HepG2 (cell line): ENCODE results near the gene MAPK14. TPM values are rescaled to one million over a fixed set of nuclear protein-coding genes. Genes with fewer than 3 reads are reported as not detected.
A peak's percentile ranks its signal among the peaks of the same experiment; 100 is the strongest.

Experiments used
- IRF2 ChIP-seq: IDR thresholded peaks from 2 replicates; pipeline ENCODE4 v1.6.1; 2018; ENCODE audit warnings: missing genetic modification reagents, missing compliant biosample characterization
- KDM1A ChIP-seq: IDR thresholded peaks from 2 replicates; pipeline ENCODE4 v1.6.1; 2016; ENCODE audit warnings: missing compliant biosample characterization
- MED1 ChIP-seq: sonication (generic); formaldehyde crosslinking; IDR thresholded peaks from 2 replicates; pipeline ENCODE4 v1.4.0; 2020; ENCODE audit warnings: missing genetic modification reagents
- POLR2G ChIP-seq: fragments of 200-400 bp; formaldehyde crosslinking; IDR thresholded peaks from 2 replicates; pipeline ENCODE4 v1.6.1; 2018; ENCODE audit warnings: mild to moderate bottlenecking, low read depth, low read length, moderate library complexity
- SIX1 ChIP-seq: sonication (generic); formaldehyde crosslinking; IDR thresholded peaks from 2 replicates; pipeline ENCODE4 v1.4.0; 2020; ENCODE audit warnings: missing genetic modification reagents, borderline replicate concordance
- TBP ChIP-seq: sonication (generic); formaldehyde crosslinking; IDR thresholded peaks from 2 replicates; pipeline ENCODE4 v1.5.0; 2020; ENCODE audit warnings: missing genetic modification reagents
- TOPORS ChIP-seq: sonication (generic); formaldehyde crosslinking; IDR thresholded peaks from 2 replicates; pipeline ENCODE4 v1.8.0; 2023; ENCODE audit warnings: mild to moderate bottlenecking, missing genetic modification reagents
- ZNF343 ChIP-seq: sonication (generic); formaldehyde crosslinking; IDR thresholded peaks from 2 replicates; pipeline ENCODE4 v1.4.0; 2020; ENCODE audit warnings: mild to moderate bottlenecking, missing genetic modification reagents
- ZNF446 ChIP-seq: sonication (generic); formaldehyde crosslinking; IDR thresholded peaks from 2 replicates; pipeline ENCODE4 v1.5.0; 2020; ENCODE audit warnings: mild to moderate bottlenecking, missing genetic modification reagents
- ZNF83 ChIP-seq: sonication (generic); formaldehyde crosslinking; IDR thresholded peaks from 2 replicates; pipeline ENCODE4 v1.4.0; 2020; ENCODE audit warnings: missing genetic modification reagents, mild to moderate bottlenecking, borderline replicate concordance
- polyA plus RNA-seq, 8 experiments: library from polyadenylated mRNA; depleted of rRNA in 3 of 8; stranded (reverse) in 7 of 8; unstranded in 1 of 8; fragments of >200 nt; fragmentation: Illumina TruSeq in 4 of 8; extraction: Trizol in 4 of 8; gene quantifications; 2 replicates each; pipeline versions ENCODE4 v1.2.1 to v1.2.3, GENCODE V29; 2011 to 2016; ENCODE audit warnings: low read depth in 4 of 8, missing spikeins in 1 of 8, mixed read lengths in 1 of 8; ENCODE audit not compliant: insufficient read depth in 1 of 8
- total RNA-seq, 5 experiments: library from RNA; depleted of rRNA; stranded (reverse); fragments of >200 nt; fragmentation: Illumina TruSeq; extraction: Trizol; gene quantifications; 2 replicates each; pipeline ENCODE4 v1.2.3, GENCODE V29; 2016; ENCODE audit warnings: low read depth in 1 of 5
- TF ChIP-seq, protein P1 (sequence below): sonication (generic); formaldehyde crosslinking; IDR thresholded peaks from 2 replicates; pipeline ENCODE4 v1.4.0; 2020; ENCODE audit warnings: mild to moderate bottlenecking, missing genetic modification reagents
- TF ChIP-seq, protein P2 (sequence below): sonication (generic); formaldehyde crosslinking; IDR thresholded peaks from 2 replicates; pipeline ENCODE4 v1.5.1; 2020; ENCODE audit warnings: mild to moderate bottlenecking, missing genetic modification reagents
- TF ChIP-seq, protein P3 (sequence below): sonication (generic); formaldehyde crosslinking; IDR thresholded peaks from 2 replicates; pipeline ENCODE4 v1.9.0; 2022; ENCODE audit warnings: missing genetic modification reagents, mild to moderate bottlenecking, borderline replicate concordance
- TF ChIP-seq, protein P4 (sequence below), 2 experiments: sonication (generic) in 1 of 2; formaldehyde crosslinking in 1 of 2; IDR thresholded peaks; 2 replicates each; pipeline versions ENCODE4 v1.6.1 to v1.9.0; 2014 to 2022; ENCODE audit warnings: antibody characterized with exemption in 1 of 2, borderline replicate concordance in 1 of 2, inconsistent platforms in 1 of 2, low read depth in 1 of 2, missing genetic modification reagents in 1 of 2
- TF ChIP-seq, protein P5 (sequence below): sonication (generic); formaldehyde crosslinking; IDR thresholded peaks from 2 replicates; pipeline ENCODE4; 2020; ENCODE audit warnings: missing genetic modification reagents, mild to moderate bottlenecking, borderline replicate concordance

The MAPK14 gene
- total and polyA plus RNA-seq, 2 of the 13 experiments (the other 11 are each of a cell fraction or from before 2014, with no cell fraction given): 66.3 to 67.3 TPM

DNA sequence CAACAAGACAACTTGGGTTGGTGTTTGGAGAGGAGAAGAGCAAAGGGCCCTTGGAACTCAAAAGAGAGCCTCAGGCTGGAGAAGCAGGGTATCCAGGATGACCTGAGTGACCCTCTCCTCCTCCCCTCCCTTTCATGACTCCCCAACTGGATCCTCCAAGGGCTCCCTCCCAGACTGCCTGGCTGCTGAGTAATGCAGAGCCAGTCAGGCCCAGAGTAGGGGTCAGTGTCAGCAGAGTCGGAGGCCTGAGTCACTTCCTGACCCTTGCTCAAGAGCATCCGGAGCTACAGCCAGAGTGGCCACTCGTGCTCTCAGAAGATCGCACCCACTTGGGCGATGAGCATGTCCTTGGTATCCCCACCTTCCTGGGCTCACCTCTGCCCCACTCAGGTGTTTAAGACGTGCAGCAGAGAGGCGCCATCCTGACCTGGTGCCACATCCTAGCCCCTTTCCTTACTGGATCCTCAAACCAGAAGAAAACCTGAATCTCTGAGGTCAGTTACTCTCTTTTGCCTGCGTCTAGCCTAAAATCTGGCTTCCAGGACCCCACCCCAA lies 99.9 kb downstream of the MAPK14 start (continued):
- TF ChIP-seq, protein P1, sequence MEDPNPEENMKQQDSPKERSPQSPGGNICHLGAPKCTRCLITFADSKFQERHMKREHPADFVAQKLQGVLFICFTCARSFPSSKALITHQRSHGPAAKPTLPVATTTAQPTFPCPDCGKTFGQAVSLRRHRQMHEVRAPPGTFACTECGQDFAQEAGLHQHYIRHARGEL (CRISPR knock-in tag): no peak
- no peak for TF ChIP-seq SIX1 (CRISPR knock-in tag)
- TF ChIP-seq ZNF83 (CRISPR knock-in tag): no peak
- TF ChIP-seq MED1 (CRISPR knock-in tag): peak; percentile 83
- peak; percentile 80 for TF ChIP-seq POLR2G
- TF ChIP-seq ZNF446 (CRISPR knock-in tag): no peak
- no peak for TF ChIP-seq ZNF343 (CRISPR knock-in tag)
- 0 out of 2 replicates have a peak, but pooled peaks have one; percentile 38 for TF ChIP-seq KDM1A
- TF ChIP-seq TOPORS (CRISPR knock-in tag): no peak
- TF ChIP-seq IRF2 (CRISPR knock-in tag): peak; percentile 71
- TF ChIP-seq, protein P2, sequence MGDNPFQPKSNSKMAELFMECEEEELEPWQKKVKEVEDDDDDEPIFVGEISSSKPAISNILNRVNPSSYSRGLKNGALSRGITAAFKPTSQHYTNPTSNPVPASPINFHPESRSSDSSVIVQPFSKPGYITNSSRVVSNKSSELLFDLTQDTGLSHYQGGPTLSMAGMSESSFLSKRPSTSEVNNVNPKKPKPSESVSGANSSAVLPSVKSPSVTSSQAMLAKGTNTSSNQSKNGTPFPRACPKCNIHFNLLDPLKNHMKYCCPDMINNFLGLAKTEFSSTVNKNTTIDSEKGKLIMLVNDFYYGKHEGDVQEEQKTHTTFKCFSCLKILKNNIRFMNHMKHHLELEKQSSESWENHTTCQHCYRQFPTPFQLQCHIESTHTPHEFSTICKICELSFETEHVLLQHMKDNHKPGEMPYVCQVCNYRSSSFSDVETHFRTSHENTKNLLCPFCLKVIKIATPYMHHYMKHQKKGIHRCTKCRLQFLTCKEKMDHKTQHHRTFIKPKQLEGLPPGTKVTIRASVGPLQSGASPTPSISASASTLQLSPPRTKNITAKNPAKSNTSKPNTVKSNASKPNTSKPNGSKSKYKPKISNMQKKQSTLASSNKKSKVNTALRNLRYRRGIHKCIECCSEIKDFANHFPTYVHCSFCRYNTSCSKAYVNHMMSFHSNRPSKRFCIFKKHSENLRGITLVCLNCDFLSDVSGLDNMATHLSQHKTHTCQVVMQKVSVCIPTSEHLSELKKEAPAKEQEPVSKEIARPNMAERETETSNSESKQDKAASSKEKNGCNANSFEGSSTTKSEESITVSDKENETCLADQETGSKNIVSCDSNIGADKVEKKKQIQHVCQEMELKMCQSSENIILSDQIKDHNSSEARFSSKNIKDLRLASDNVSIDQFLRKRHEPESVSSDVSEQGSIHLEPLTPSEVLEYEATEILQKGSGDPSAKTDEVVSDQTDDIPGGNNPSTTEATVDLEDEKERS (CRISPR knock-in tag): no peak; the same call in 1 of the 2 replicates
- TF ChIP-seq TBP (CRISPR knock-in tag): no peak
- TF ChIP-seq, protein P3, sequence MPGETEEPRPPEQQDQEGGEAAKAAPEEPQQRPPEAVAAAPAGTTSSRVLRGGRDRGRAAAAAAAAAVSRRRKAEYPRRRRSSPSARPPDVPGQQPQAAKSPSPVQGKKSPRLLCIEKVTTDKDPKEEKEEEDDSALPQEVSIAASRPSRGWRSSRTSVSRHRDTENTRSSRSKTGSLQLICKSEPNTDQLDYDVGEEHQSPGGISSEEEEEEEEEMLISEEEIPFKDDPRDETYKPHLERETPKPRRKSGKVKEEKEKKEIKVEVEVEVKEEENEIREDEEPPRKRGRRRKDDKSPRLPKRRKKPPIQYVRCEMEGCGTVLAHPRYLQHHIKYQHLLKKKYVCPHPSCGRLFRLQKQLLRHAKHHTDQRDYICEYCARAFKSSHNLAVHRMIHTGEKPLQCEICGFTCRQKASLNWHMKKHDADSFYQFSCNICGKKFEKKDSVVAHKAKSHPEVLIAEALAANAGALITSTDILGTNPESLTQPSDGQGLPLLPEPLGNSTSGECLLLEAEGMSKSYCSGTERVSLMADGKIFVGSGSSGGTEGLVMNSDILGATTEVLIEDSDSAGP (CRISPR knock-in tag): peak; percentile 66; the same call in 1 of the 2 replicates
- TF ChIP-seq, protein P4, sequence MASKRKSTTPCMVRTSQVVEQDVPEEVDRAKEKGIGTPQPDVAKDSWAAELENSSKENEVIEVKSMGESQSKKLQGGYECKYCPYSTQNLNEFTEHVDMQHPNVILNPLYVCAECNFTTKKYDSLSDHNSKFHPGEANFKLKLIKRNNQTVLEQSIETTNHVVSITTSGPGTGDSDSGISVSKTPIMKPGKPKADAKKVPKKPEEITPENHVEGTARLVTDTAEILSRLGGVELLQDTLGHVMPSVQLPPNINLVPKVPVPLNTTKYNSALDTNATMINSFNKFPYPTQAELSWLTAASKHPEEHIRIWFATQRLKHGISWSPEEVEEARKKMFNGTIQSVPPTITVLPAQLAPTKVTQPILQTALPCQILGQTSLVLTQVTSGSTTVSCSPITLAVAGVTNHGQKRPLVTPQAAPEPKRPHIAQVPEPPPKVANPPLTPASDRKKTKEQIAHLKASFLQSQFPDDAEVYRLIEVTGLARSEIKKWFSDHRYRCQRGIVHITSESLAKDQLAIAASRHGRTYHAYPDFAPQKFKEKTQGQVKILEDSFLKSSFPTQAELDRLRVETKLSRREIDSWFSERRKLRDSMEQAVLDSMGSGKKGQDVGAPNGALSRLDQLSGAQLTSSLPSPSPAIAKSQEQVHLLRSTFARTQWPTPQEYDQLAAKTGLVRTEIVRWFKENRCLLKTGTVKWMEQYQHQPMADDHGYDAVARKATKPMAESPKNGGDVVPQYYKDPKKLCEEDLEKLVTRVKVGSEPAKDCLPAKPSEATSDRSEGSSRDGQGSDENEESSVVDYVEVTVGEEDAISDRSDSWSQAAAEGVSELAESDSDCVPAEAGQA (IDR thresholded peaks at IDR 0.05; ENCODE audit: low read depth): no peak
- TF ChIP-seq, protein P4 (CRISPR knock-in tag; IDR thresholded peaks at IDR 0.05; ENCODE audit: borderline replicate concordance): no peak
- TF ChIP-seq, protein P5, sequence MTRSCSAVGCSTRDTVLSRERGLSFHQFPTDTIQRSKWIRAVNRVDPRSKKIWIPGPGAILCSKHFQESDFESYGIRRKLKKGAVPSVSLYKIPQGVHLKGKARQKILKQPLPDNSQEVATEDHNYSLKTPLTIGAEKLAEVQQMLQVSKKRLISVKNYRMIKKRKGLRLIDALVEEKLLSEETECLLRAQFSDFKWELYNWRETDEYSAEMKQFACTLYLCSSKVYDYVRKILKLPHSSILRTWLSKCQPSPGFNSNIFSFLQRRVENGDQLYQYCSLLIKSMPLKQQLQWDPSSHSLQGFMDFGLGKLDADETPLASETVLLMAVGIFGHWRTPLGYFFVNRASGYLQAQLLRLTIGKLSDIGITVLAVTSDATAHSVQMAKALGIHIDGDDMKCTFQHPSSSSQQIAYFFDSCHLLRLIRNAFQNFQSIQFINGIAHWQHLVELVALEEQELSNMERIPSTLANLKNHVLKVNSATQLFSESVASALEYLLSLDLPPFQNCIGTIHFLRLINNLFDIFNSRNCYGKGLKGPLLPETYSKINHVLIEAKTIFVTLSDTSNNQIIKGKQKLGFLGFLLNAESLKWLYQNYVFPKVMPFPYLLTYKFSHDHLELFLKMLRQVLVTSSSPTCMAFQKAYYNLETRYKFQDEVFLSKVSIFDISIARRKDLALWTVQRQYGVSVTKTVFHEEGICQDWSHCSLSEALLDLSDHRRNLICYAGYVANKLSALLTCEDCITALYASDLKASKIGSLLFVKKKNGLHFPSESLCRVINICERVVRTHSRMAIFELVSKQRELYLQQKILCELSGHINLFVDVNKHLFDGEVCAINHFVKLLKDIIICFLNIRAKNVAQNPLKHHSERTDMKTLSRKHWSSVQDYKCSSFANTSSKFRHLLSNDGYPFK: peak; percentile 35; the same call in 1 of the 2 replicates
